HEK293 (cell line): ENCODE measurements around the gene SAPCD1.

ENCODE experiments used
- CTCF ChIP-seq: fragments of 450-650 bp; formaldehyde crosslinking; IDR thresholded peaks from 2 replicates; pipeline ENCODE4 v1.5.1; 2016; ENCODE audit warnings: missing biosample characterization, missing genetic modification characterization
- TCF7L2 ChIP-seq: IDR thresholded peaks from 2 replicates; pipeline ENCODE4 v1.6.1; 2011; ENCODE audit warnings: low read depth, mild to moderate bottlenecking, inconsistent platforms, low read length, moderate library complexity, borderline replicate concordance
- ZBTB11 ChIP-seq: fragments of 450-650 bp; formaldehyde crosslinking; conservative IDR thresholded peaks from 2 replicates; pipeline ENCODE4 v1.5.1; 2016; ENCODE audit warnings: low read depth, missing biosample characterization, missing genetic modification characterization
- ZNF544 ChIP-seq: fragments of 450-650 bp; formaldehyde crosslinking; IDR thresholded peaks from 2 replicates; pipeline ENCODE4 v1.5.0; 2017; ENCODE audit warnings: missing biosample characterization, missing genetic modification characterization

DNA sequence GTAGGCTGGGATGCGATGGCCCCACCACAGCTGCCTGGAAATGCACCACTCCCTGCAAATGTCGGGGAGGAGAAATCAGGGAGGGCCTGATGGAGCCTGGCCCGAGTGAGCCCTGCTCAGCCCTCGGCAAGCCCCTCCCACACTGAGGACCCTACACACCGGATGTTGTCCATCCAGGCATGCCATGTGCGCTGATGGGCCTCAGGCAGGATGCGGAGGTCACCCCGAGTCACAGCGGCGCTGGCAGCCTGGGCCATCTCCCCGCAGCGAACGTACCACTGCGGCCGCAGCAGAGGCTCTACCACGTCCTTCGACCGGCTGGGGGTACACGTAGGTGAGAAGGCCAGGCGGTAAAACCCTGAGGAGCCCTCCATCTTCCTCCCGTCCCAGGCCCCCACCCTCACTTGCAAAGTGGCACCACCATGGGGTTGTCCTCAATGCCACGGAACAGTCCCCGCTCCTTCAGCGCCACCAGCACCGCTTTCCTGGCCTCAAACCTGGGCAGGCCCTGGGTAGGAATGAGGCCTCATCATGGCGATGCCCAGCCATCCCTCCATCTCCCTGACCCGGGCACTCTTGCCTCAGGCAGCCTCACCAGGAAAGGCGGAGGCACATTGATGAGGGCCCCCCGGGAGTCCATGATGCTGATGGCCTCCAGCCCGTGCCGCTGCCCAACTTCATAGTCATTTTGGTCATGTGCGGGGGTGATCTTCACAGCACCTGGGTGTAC, 19.8 kb downstream of the SAPCD1 start:
- TF ChIP-seq ZNF544 (no peak), CTCF (tag by site-specific recombination) (no peak), ZBTB11 (tag by site-specific recombination) (no peak), TCF7L2 (no peak)
